ENCODE measurements around the gene NR2F1-AS1. TPM values are rescaled to one million over a fixed set of nuclear protein-coding genes. Genes with fewer than 3 reads are reported as not detected.
"Not testable (repeated sequence)": the region's sequence is repeated elsewhere in the genome, so short reads cannot be mapped to it uniquely, and the experiment has no call there.

Gene NR2F1-AS1
- total RNA-seq, 1 donor from 2014 or later, result not detected

DNA sequence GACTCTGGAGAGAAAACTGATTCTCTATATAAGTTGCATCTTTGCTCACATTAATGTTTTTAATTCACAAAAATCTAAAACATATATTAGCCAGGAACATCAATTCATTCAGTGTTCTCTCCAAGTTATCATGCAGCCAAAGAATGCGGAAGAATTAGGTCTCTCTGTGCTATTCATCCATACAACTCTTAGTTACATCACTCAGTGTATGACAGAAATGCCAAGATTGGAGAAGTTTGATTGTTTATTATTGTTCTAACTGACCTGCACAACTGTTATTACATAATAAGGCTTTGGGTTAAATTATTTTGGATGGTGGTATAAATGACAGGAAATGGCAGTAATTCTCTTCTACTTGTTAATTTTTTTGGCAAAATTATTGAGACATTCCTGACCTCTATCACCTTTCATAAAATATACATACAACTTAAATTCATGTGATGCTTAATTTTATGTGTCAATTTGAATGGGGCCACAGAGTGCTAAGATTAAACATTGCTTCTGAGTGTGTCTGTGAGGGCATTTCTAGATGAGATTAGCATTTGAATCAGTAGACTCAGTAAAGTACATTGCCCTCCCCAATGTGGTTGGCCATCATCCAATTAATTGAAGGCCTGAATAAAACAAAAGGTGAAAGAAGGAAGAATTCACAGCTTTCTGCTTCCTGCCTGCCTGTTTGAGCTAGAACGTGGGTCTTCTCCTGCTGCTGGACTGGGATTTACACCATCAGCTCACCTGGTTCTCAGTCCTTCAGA lies 70.2 kb downstream of the NR2F1-AS1 start:
- Mint-ChIP-seq H3K4me1 (no peaks in the 10 kb centered on the region), H3K36me3 (ENCODE audit: low read depth) (no peaks in the 10 kb centered on the region), H3K27ac (no peak overlapping the region), H3K4me3 (no peak overlapping the region), H3K27me3 (no peaks in the 10 kb centered on the region), H3K9me3 (no peaks in the 10 kb centered on the region)
- DNase-seq (no peak), ATAC-seq (ENCODE audit: low read depth) (no peak)
- intact Hi-C loops (cut with micrococcal nuclease), result no loop called here
- POLR2A ChIA-PET, result no interaction called here
- TF ChIP-seq, protein P1, sequence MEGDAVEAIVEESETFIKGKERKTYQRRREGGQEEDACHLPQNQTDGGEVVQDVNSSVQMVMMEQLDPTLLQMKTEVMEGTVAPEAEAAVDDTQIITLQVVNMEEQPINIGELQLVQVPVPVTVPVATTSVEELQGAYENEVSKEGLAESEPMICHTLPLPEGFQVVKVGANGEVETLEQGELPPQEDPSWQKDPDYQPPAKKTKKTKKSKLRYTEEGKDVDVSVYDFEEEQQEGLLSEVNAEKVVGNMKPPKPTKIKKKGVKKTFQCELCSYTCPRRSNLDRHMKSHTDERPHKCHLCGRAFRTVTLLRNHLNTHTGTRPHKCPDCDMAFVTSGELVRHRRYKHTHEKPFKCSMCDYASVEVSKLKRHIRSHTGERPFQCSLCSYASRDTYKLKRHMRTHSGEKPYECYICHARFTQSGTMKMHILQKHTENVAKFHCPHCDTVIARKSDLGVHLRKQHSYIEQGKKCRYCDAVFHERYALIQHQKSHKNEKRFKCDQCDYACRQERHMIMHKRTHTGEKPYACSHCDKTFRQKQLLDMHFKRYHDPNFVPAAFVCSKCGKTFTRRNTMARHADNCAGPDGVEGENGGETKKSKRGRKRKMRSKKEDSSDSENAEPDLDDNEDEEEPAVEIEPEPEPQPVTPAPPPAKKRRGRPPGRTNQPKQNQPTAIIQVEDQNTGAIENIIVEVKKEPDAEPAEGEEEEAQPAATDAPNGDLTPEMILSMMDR (IDR thresholded peaks at IDR 0.05), result no peak
- CTCF ChIA-PET, result no interaction called here

DNA sequence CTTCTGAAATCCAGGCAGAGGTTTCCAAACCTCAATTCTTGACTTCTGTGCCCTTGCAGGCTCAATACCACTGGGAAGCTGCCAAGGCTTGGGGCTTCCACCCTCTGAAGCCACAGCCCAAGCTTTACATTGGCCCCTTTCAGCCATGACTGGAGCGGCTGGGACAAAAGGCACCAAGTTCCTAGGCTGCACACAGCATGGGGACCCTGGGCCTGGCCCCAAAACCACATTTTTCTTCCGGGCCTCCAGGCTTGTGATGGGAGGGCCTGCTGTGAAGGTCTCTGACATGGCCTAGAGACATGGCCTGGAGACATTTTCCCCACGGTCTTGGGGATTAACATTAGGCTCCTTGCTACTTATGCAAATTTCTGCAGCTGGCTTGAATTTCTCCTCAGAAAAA lies 75.5 kb downstream of the NR2F1-AS1 start:
- CTCF ChIA-PET; H3K4me3 Mint-ChIP-seq; POLR2A ChIA-PET; H3K4me1 Mint-ChIP-seq; DNase-seq; intact Hi-C loops (cut with micrococcal nuclease); ATAC-seq (ENCODE audit: low read depth); H3K27me3 Mint-ChIP-seq; H3K36me3 Mint-ChIP-seq (ENCODE audit: low read depth); H3K27ac Mint-ChIP-seq; H3K9me3 Mint-ChIP-seq: not testable (repeated sequence)

DNA sequence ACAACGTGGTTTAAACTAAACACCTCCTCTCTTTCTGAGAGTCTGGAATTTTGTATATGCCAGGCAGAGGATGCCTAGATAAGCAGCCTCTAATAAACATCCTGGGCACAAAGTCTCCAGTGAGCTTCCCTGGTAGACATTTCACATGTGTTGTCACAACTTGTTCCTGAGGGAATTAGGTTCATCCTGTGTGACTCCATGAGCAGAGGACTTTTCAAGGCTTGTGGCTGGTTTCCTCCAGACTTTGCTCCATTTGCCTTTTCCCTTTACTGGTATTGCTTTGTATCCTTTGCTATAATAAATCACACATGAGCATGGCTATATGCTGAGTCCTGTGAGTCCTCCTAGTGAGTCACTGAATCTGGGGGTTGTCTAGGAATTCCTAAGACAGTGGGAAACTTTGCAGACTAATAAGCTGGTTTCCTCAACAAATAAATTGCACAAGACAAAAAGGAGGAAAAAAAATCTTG lies 77.4 kb downstream of the NR2F1-AS1 start:
- Mint-ChIP-seq H3K27me3 (peaks cover 3% of the 10 kb centered on the region), H3K36me3 (ENCODE audit: low read depth) (no peaks in the 10 kb centered on the region), H3K27ac (no peak overlapping the region), H3K4me1 (no peaks in the 10 kb centered on the region), H3K9me3 (no peaks in the 10 kb centered on the region), H3K4me3 (no peak overlapping the region)
- intact Hi-C loops (cut with micrococcal nuclease), result no loop called here
- TF ChIP-seq, protein P1 (IDR thresholded peaks at IDR 0.05), result no peak
- ChIA-PET POLR2A (no interaction called here), CTCF (no interaction called here)
- ATAC-seq (ENCODE audit: low read depth) (no peak), DNase-seq (no peak)

GRCh38 chr5:93497096-93497495 lies 83.9 kb downstream of the NR2F1-AS1 start:
- Mint-ChIP-seq H3K27ac (no peak overlapping the region), H3K9me3 (no peaks in the 10 kb centered on the region), H3K4me3 (no peak overlapping the region), H3K27me3 (peaks cover 3% of the 10 kb centered on the region), H3K4me1 (no peaks in the 10 kb centered on the region), H3K36me3 (ENCODE audit: low read depth) (no peaks in the 10 kb centered on the region)
- intact Hi-C loops (cut with micrococcal nuclease), result no loop called here
- ChIA-PET CTCF (no interaction called here), POLR2A (no interaction called here)
- DNase-seq, result no peak
- TF ChIP-seq, protein P1 (IDR thresholded peaks at IDR 0.05), result no peak
- no peak for ATAC-seq (ENCODE audit: low read depth)

DNA sequence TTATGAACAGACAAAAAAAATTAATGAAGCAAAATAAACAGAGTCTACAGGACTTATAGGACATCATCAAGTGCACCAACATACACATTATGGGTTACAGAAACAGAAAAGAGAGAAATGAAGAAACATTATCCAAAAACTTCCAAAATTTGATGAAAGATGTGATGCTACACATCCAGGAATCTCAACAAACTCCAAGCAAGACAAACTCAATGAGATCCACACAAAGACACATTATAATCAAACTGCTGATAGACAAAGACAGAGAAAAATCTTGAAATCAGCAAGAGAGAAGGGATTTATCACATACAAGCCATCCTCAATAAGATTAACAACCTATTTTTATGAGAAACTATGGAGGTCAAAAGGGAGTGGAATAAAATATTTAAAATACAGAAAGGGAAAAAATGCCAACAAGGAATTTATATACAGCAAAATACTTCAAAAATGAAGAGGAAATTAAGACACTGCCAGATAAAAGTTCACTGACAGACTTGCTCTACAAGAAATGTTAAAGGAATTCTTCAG lies 101.0 kb downstream of the NR2F1-AS1 start:
- Mint-ChIP-seq H3K4me1 (no peaks in the 10 kb centered on the region), H3K27ac (no peak overlapping the region), H3K9me3 (peaks cover 6% of the 10 kb centered on the region), H3K36me3 (ENCODE audit: low read depth) (no peaks in the 10 kb centered on the region), H3K27me3 (no peaks in the 10 kb centered on the region), H3K4me3 (no peak overlapping the region)
- intact Hi-C loops (cut with micrococcal nuclease), result no loop called here
- TF ChIP-seq, protein P1 (IDR thresholded peaks at IDR 0.05), result no peak
- CTCF ChIA-PET, result no interaction called here
- ATAC-seq (ENCODE audit: low read depth) (no peak), DNase-seq (no peak)
- POLR2A ChIA-PET, result no interaction called here

Data from activated B cell treated with CpG ODN at 0.5 μM for 24 hours (primary cell).